ENCODE measurements around the gene DAPK1.
A peak's percentile ranks its signal among the peaks of the same experiment; 100 is the strongest.

Gene DAPK1

GRCh38 chr9:87683751-87684626, 186.3 kb downstream of the DAPK1 start:
- TF ChIP-seq, protein P1, sequence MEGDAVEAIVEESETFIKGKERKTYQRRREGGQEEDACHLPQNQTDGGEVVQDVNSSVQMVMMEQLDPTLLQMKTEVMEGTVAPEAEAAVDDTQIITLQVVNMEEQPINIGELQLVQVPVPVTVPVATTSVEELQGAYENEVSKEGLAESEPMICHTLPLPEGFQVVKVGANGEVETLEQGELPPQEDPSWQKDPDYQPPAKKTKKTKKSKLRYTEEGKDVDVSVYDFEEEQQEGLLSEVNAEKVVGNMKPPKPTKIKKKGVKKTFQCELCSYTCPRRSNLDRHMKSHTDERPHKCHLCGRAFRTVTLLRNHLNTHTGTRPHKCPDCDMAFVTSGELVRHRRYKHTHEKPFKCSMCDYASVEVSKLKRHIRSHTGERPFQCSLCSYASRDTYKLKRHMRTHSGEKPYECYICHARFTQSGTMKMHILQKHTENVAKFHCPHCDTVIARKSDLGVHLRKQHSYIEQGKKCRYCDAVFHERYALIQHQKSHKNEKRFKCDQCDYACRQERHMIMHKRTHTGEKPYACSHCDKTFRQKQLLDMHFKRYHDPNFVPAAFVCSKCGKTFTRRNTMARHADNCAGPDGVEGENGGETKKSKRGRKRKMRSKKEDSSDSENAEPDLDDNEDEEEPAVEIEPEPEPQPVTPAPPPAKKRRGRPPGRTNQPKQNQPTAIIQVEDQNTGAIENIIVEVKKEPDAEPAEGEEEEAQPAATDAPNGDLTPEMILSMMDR (IDR thresholded peaks at IDR 0.05; ENCODE audit: control extremely low read depth, extremely low read depth, low read depth, missing control alignments) = no peak
- CTCF ChIA-PET = interaction anchor here (1.1 to 1.9 kb wide), 10 partner anchors 9 to 335 kb away, joined by 3 to 10 read pairs (median 4); no protein-coding TSS in a partner anchor
- POLR2A ChIA-PET = no interaction called here
- no peak for DNase-seq (ENCODE audit: extremely low spot score)

DNA sequence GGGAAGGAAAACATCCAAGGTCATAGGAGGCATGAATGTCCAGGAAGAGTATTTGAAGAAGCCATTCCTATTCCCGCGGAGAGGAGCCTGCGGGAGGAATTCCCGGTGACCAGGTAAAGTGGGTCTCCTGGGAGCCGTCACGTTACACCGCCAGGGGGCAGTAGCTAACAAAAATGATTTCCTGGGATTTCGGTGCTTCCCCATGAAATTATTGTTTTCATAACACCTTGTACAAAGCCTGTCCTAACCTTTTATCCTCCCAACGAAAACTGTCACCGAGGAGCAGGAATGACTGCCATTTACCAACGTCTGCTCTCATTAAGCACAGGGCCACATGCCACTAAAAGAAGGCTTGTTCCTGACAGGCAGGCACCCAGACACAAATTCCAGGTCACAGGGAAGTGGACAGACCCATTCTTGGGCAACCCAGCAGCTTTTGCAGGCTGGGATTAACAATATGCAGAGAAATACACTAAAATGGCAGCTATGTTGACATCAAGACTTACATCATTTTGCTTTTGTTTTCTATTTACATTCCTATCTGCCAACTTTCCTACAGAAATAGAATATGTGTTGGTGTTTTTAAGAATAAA, 187.1 kb downstream of the DAPK1 start:
- POLR2A ChIA-PET = no interaction called here
- DNase-seq (ENCODE audit: extremely low spot score) = no peak
- TF ChIP-seq, protein P1 (IDR thresholded peaks at IDR 0.05; ENCODE audit: control extremely low read depth, extremely low read depth, low read depth, missing control alignments) = peak; percentile 24
- CTCF ChIA-PET = interaction anchor here (1.1 to 1.9 kb wide), 10 partner anchors 10 to 336 kb away, joined by 3 to 10 read pairs (median 4); no protein-coding TSS in a partner anchor

DNA sequence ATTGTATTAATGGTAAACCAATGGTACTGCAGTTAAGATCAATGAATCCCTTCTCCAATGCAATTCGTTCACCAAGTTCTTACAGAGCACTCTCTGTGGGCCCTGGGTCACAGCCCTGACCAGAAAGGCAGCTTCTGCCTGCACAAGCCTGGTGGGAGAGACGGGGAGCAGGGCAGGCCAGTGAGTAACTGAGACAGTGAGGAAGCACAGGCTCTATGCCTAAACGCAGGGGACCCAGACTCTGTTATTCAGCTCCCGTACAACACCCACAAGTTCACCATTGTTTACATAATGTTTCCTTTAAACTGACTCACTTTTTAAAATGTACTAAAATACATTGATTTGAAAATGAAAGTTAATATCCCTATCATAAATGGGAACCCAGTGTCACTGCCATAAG, 187.8 kb downstream of the DAPK1 start:
- ChIA-PET POLR2A (no interaction called here), CTCF (interaction anchor here (1.6 to 1.7 kb wide), 3 partner anchors 9 to 166 kb away, joined by 3 to 10 read pairs (median 4); no protein-coding TSS in a partner anchor)
- DNase-seq (ENCODE audit: extremely low spot score) = no peak
- TF ChIP-seq, protein P1 (IDR thresholded peaks at IDR 0.05; ENCODE audit: control extremely low read depth, extremely low read depth, low read depth, missing control alignments) = no peak

DNA sequence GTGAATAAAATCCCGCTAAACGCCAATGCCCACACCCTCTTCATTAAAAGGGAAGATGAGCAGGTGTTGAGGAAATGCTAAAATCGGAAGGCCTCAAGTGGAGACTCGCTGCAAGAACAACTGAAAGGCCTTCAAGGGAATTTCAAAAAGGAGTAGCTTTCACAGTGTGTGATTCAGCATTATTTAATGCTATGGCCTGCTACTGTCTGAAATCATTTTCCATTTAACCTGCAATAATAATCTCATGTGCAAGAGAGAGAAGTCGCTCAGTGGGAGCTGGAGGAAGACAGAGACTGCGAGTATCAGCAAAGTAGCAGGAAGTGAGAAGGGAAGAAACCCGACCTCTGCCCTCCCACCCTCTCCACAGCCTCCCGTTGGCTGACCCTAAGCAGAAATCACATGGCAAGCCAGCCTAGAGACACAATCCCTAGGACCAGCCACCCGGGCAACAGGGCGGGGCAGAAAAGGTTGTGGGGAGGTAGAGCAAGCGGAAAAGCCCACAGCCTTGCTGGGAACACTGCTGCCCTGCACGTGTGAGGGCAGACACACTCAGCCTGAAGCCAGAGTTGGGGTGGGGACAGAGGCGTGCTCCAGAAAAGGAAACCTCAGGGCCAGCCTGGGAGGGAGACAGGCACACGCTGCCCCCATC, 188.3 kb downstream of the DAPK1 start:
- CTCF ChIA-PET = interaction anchor here (1.7 kb wide), 1 partner anchor 86 kb away, joined by 4 read pairs; no protein-coding TSS in a partner anchor
- POLR2A ChIA-PET = no interaction called here
- TF ChIP-seq, protein P1 (IDR thresholded peaks at IDR 0.05; ENCODE audit: control extremely low read depth, extremely low read depth, low read depth, missing control alignments) = no peak
- no peak for DNase-seq (ENCODE audit: extremely low spot score)

DNA sequence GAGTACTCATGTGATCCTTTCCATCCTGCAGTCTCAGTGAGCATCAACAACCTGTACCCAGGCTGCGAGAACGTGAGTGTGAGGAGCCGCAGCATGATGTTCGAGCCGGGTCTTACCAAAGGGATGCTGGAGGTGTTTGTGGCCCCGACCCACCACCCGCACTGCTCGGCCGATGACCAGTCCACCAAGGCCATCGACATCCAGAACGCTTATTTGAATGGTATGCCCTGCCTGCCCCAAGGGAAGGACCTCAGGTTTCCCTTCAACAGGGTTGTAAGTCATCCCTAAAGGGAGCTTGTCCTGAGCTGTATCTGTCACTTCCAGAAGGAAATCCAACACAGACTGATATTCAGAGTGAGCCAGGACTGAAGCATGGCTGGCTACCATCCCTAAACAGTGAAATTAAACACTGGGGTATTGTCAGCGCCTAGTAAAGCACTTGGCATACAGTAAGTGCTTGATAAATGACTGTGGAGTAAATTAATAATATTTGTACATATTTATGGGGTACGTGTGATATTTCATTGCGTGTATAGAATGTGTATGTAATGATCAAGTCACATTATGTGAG, 188.9 kb downstream of the DAPK1 start:
- no peak for DNase-seq (ENCODE audit: extremely low spot score)
- POLR2A ChIA-PET = no interaction called here
- CTCF ChIA-PET = no interaction called here
- TF ChIP-seq, protein P1 (IDR thresholded peaks at IDR 0.05; ENCODE audit: control extremely low read depth, extremely low read depth, low read depth, missing control alignments) = no peak

DNA sequence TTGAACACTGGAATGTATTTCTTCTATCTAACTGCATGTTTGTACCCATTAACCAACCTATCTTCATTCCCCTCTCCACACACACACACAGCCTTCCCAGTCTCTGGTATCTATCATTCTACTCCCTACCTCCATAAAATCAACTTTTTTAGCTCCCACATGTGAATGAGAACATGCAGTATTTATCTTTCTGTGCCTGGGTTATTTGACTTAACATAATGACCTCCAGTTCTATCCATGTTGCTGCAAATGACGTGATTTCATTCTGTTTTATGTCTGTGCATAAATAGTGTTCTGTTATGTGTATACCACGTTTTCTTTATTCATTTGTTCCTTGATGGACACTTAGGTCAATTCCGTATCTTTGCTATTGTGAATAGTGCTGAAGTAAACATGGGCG, 189.5 kb downstream of the DAPK1 start:
- TF ChIP-seq, protein P1 (IDR thresholded peaks at IDR 0.05; ENCODE audit: control extremely low read depth, extremely low read depth, low read depth, missing control alignments) = no peak
- DNase-seq (ENCODE audit: extremely low spot score) = no peak
- CTCF ChIA-PET = no interaction called here
- POLR2A ChIA-PET = no interaction called here
